Stomach smooth muscle (tissue), 2 donors: ENCODE measurements around the gene ASXL1.
"Not testable (repeated sequence)": the region's sequence is repeated elsewhere in the genome, so short reads cannot be mapped to it uniquely, and the experiment has no call there.

Source experiments
- H3K27ac ChIP-seq: one replicate; pipeline ENCODE4 v1.7.0; 2013; ENCODE audit warnings: mild to moderate bottlenecking, low read length, inconsistent platforms
- H3K27me3 ChIP-seq, 2 donors: one replicate each; pipeline ENCODE4 v1.7.0; 2013; ENCODE audit warnings: low read length in 2 of 2; ENCODE audit not compliant: insufficient read depth in 2 of 2, control insufficient read depth in 1 of 2
- H3K36me3 ChIP-seq, 2 donors: one replicate each; pipeline ENCODE4 v1.7.0; 2013; ENCODE audit warnings: low read length in 2 of 2; ENCODE audit not compliant: control insufficient read depth in 2 of 2, insufficient read depth in 2 of 2
- H3K4me1 ChIP-seq: one replicate; pipeline ENCODE4 v1.7.0; 2013; ENCODE audit warnings: low read length; ENCODE audit not compliant: control insufficient read depth, insufficient read depth
- H3K4me3 ChIP-seq, 2 donors: one replicate each; pipeline ENCODE4 v1.7.0; 2013; ENCODE audit warnings: low read length in 2 of 2
- H3K9ac ChIP-seq, 2 donors: one replicate each; pipeline ENCODE4 v1.7.0; 2013; ENCODE audit warnings: low read length in 2 of 2, mild to moderate bottlenecking in 1 of 2
- H3K9me3 ChIP-seq, 2 donors: one replicate each; pipeline ENCODE4 v1.7.0; 2013; ENCODE audit warnings: low read length in 2 of 2; ENCODE audit not compliant: control insufficient read depth in 2 of 2
- donor health status: healthy.
- donor health status: Pancreatic carcinoma.

ASXL1 gene

DNA sequence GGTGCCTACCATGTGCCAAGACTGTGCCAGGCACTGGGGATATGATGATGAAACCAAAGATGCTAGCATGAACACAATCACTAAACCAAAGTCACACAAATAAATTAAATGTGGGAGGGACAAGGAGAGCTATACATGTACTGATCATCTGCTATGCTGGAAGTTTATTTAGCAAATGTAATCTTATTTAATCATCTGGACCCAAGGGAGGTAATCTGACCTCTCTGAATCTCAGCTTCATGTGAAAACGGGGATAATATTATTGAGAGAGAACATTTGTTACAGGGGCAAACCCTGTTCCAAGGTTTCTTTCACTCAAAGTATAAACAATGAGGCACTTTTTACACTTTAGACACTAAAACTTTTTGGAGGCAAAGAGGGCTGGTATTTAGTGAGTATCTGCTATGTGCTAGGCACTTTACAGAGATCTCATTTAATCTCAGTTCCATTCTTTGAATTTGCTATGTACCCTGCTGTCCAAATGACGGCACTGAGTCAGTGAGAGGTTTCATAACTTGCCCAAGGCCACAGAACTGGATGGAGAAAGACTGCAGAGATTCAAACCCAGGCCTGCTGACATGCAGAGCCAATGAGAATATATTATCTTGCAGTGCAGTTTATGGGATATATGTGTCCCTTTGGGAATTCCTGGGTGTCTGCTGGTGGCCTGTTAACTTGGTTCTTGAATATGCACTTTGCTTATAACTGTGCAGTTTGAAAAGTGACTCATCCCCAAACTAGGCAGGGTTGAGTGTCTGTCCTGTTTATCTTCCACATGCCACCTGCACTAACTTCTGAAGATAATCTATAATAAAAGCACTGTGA is 3.3 kb upstream of the ASXL1 start:
- Histone ChIP-seq H3K9ac (no peak overlapping the region), H3K36me3 (no peaks in the 10 kb centered on the region), H3K27me3 (no peaks in the 10 kb centered on the region), H3K9me3 (no peaks in the 10 kb centered on the region), H3K27ac (no peak overlapping the region), H3K4me1 (peaks cover 16% of the 10 kb centered on the region), H3K4me3 (no peak overlapping the region)

DNA sequence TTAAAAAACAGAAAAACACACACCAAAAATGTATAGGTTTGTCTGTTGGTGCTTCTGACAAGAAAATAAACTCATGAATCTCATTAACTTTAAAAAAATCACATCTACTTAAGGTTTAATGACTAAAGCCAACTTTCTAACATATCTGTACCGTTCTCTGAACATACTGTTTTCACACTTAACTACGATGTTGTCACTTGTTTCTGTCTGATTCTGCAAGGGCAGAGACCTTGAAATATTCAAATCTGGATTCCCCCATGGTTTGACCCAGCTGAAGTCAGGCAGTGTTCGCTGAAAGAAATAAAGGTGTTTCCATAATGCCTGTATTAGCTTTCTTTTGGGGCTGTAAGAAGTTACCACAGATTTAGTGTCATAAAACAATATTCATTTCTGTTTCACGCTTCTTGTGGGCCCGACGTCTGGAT is 2.7 kb upstream of the ASXL1 start:
- Histone ChIP-seq H3K9me3 (no peaks in the 10 kb centered on the region), H3K4me3 (no peak overlapping the region), H3K27me3 (no peaks in the 10 kb centered on the region), H3K4me1 (peaks cover 21% of the 10 kb centered on the region), H3K27ac (no peak overlapping the region), H3K9ac (no peak overlapping the region), H3K36me3 (no peaks in the 10 kb centered on the region)

DNA sequence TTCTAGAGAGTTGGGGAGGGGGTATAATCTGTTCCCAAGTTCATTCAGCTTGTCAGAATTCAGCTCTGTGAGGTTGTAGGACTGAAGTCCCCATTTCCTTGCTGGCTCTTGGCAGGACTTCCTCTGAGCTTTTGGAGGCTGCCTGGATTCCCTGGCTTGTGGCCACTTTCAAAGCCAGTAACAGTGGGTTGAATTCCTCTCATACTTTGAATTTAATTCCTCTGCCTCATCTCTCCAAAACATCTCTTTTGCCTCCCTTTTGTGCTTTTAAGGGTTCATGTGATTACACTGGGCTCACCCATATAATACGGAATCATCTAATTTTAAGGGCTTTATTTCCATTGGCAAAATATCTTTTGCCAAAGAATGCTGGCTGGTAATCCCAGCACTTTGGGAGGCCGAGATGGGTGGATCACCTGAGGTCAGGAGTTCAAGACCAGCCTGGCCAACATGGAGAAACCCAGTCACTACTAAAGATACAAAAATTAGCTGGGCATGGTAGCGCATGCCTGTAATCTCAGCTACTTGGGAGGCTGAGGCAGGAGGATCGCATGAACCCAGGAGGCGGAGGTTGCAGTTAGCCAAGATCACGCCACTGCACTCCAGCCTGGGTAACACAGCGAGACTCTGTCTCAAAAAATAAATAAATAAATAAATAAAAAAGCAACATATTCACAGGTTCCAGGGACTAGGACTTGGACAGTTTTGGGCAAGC is 2.1 kb upstream of the ASXL1 start:
- H3K36me3 ChIP-seq, H3K9me3 ChIP-seq, H3K27me3 ChIP-seq, H3K27ac ChIP-seq, H3K9ac ChIP-seq, H3K4me3 ChIP-seq: not testable (repeated sequence)
- H3K4me1 ChIP-seq, result peaks cover 26% of the 10 kb centered on the region

DNA sequence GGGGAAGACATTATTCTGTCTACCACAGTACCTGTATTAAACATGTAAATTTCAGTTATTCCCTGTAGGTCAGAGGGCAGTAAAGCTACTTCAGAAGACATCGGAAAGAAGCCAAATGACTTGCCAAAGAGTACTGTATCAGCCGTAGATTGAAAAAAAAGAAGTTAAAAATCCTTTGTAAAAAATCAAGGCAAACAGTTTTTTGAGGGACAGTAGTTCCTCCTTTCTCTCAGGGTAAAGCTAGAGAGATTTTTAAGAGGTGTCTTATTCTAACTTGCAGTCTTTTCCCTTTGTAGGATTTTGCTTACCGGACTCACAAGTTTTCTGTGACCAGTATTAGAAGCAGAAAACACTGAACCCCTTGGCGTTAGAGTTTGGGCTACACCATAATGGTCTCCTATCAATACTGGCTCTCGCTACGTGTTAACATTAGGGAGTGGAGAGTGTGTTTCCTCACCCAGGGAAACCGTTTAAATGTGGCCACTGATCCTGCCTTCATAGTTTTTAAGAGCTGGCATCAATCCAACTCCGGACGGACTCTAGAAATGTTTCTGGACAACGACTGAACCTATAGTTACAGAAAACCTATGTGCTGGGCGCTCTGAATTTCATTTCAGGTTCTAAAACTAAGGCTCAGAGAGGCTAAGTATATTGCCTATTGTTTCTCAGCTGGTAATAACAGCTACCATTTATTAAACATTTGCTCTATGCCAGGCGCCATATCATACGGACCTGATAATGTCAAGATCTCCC is 1.3 kb upstream of the ASXL1 start:
- H3K4me3 ChIP-seq, result peak overlapping the region; percentile 89 to 95
- peaks cover 28% of the 10 kb centered on the region for H3K4me1 ChIP-seq
- H3K36me3 ChIP-seq, result no peaks in the 10 kb centered on the region
- H3K27me3 ChIP-seq, result no peaks in the 10 kb centered on the region
- H3K27ac ChIP-seq, result peak overlapping the region; percentile 97
- no peaks in the 10 kb centered on the region for H3K9me3 ChIP-seq
- H3K9ac ChIP-seq, result peak overlapping the region; percentile 77 to 96

DNA sequence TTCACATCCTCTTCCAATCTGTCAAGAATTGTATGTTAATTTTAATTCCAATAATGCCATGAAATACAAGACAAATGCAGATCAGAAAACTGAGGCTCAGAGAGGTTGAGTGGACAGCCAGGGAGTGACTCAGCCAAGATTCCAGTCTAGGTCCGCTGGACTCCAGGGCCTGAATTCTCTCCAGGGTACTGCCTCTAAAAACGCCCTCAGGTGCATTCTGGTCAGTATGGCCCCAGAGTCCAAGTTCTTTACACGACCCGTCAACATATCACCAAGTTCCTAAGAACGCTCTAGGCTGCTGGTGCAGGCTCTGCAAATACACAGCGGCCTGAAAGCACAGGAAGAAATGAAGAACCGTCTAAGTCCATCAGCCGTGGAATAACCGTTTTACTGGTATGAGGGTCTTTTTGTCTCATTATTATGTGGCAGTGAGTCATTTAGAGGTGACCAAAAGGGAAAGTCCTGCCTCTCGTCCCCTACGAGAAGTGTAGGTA is 709 bp upstream of the ASXL1 start:
- no peaks in the 10 kb centered on the region for H3K9me3 ChIP-seq
- peak overlapping the region; percentile 89 to 95 for H3K4me3 ChIP-seq
- peaks cover 31% of the 10 kb centered on the region for H3K4me1 ChIP-seq
- peak overlapping the region; percentile 77 to 96 for H3K9ac ChIP-seq
- no peaks in the 10 kb centered on the region for H3K36me3 ChIP-seq
- no peaks in the 10 kb centered on the region for H3K27me3 ChIP-seq
- H3K27ac ChIP-seq, result peak overlapping the region; percentile 97

DNA sequence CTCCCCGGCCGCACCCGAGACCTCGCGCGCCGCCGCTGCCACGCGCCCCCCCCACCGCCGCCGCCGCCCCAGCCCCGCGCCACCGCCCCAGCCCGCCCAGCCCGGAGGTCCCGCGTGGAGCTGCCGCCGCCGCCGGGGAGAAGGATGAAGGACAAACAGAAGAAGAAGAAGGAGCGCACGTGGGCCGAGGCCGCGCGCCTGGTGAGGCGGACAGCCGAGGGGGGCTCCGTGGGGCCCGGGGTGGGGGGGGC is 426 bp downstream of the ASXL1 start:
- Histone ChIP-seq H3K9me3 (no peaks in the 10 kb centered on the region), H3K4me3 (peak overlapping the region; percentile 91 to 95), H3K27ac (peak overlapping the region; percentile 80), H3K4me1 (peaks cover 42% of the 10 kb centered on the region), H3K27me3 (no peaks in the 10 kb centered on the region), H3K36me3 (no peaks in the 10 kb centered on the region), H3K9ac (peak overlapping the region in 1 of 2 donors; percentile 76)

DNA sequence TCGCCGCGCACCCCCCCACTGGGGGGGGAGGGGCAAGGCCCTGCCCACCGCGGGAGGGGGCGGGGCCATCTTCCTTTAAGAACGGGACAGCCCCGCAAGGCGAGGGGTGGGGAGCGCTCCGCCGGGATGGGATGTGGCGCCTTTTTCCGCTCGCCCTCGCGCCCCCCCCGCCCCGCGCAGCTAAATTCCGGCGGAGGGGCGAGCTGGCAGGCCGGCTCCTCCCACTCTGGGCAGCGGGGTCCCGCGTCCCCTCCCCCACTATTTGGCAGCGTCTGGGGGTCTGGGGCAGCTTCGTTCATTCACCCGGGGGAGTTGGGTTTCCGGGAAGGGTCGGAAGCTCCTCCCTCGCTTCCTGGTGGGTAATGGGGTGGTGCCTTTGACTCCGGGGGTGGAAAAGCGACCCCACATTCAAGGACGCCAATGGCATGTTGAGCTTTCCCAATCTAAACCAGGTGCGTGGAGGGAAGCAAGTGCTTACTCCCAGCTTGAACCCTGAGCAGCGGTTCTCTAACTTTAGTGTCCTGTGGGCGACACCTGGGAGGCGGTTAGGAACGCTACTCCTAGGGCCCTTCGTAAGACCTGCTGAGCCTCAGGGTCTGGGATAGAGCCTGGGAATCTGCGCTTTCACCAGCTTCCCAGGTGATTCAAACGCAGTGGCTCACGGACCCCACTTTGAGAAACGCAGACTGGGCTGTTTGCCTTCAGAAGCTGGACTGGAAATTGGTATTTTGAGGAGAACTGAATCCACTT is 927 bp downstream of the ASXL1 start:
- Histone ChIP-seq H3K4me3 (peak overlapping the region; percentile 91 to 95), H3K27ac (peak overlapping the region; percentile 80), H3K4me1 (peaks cover 46% of the 10 kb centered on the region), H3K9ac (peak overlapping the region; percentile 76 to 90), H3K36me3 (no peaks in the 10 kb centered on the region), H3K27me3 (no peaks in the 10 kb centered on the region), H3K9me3 (no peaks in the 10 kb centered on the region)

DNA sequence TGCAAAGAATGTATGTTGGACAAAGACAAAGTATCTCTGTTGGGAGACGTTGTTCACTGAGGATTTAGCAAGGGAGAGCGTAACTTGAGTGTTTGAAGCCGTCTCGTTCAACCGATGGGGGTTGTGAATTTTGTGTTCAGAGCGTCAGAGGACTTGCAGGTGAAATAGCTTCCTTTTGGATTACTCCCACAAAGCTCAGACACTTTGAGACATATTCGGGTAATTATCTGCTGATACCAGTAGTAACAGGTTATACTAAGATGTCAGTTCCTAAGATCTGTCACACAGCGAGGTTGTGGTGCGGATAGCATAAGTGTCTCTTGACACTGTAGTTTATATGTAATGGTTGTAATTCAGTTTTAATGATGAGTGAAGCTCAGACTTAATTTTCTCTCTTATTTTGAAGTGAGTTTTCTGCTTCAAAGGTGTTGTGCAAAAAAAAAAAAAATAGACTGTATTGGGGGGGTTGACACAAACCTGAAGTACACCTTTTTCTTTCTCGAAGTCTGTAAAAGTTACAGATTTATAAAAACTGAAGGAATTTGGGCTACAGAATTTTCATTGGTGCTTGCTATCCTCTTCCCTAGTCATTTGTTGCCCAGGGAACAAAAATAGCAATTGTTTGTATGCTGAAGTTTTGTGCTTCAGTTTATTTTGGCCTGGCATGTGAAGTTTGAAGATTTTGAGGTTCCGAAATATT is 1.7 kb downstream of the ASXL1 start:
- H3K9ac ChIP-seq, result peak overlapping the region; percentile 76 to 90
- no peaks in the 10 kb centered on the region for H3K9me3 ChIP-seq
- H3K27ac ChIP-seq, result peak overlapping the region; percentile 80
- peaks cover 51% of the 10 kb centered on the region for H3K4me1 ChIP-seq
- peak overlapping the region; percentile 91 to 95 for H3K4me3 ChIP-seq
- no peaks in the 10 kb centered on the region for H3K27me3 ChIP-seq
- no peaks in the 10 kb centered on the region for H3K36me3 ChIP-seq

DNA sequence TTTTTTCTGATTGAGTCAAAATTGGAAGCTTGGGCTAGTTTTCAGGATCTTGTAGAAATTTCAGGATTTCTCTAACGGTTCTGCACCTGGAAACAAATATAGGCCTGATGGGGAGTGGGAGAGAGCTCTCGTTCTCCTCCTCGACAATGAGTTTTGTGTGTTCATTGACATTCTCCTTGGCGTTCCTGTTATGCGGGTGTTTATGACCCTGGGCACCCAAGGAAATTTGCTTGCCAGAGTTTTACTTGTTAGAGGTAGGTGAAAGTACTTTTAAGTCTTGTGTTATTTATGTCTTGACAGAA is 2.2 kb downstream of the ASXL1 start:
- Histone ChIP-seq H3K4me3 (peak overlapping the region; percentile 91 to 95), H3K27ac (peak overlapping the region; percentile 80), H3K36me3 (no peaks in the 10 kb centered on the region), H3K4me1 (peaks cover 56% of the 10 kb centered on the region), H3K27me3 (no peaks in the 10 kb centered on the region), H3K9ac (peak overlapping the region; percentile 36 to 76), H3K9me3 (no peaks in the 10 kb centered on the region)

DNA sequence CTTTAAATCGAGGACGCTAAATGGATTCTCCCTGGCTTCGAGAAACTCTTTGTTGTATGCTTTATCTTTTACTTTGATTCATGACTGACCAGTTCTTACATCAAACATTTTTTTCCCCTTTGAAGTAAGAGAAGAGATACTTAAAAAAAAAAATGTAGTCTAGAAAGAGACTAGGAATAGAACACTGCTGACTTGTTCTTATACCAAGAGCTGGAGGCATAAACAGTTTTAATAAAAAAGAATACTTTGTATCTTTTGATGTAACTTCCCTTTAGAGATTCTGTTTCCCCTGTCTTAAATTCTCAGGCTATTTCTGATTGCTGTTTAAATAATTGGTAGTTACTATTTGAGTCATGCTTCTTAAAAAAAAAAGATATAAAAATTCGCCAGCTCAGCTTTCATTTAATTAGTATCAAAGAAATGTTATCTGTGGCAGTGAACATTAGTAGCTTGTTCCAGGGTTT is 4.8 kb downstream of the ASXL1 start:
- Histone ChIP-seq H3K4me3 (no peak overlapping the region), H3K9me3 (no peaks in the 10 kb centered on the region), H3K27me3 (no peaks in the 10 kb centered on the region), H3K27ac (peak overlapping the region; percentile 8), H3K36me3 (no peaks in the 10 kb centered on the region), H3K4me1 (peaks cover 57% of the 10 kb centered on the region), H3K9ac (no peak overlapping the region)
